GM12878 (cell line): ENCODE data around the gene STK39. TPM values are rescaled to one million over a fixed set of nuclear protein-coding genes. Genes with fewer than 3 reads are reported as not detected.

Experiments used
- ATAC-seq: fragments of 200-7000 bp; cut with Tn5 transposase; 3 replicates; pipeline ENCODE4 v1.9.1; 2020; ENCODE audit warnings: mild to moderate bottlenecking, moderate library complexity
- BruUV-seq: library from RNA; stranded (reverse); fragments of 400-500 nt; replicated peaks from 2 replicates; lab custom pipeline; 2021; lab: Mats Ljungman, UMichigan
- CTCF ChIA-PET: fragments of 300-600 bp; sonication (Branson Sonifier 250); formaldehyde crosslinking; extraction: SDS; loops from one replicate; lab custom pipeline; 2021; ENCODE audit warnings: inconsistent platforms; lab: Yijun Ruan, JAX
- POLR2A ChIA-PET: fragments of 350-600 bp; formaldehyde crosslinking; extraction: SDS; loops from one replicate; lab custom pipeline; 2021; ENCODE audit warnings: inconsistent platforms; lab: Charles Lee
- RAD21 ChIA-PET: fragments of 300-600 bp; sonication (Branson Sonifier 250); formaldehyde crosslinking; loops from one replicate; lab custom pipeline; 2023; ENCODE audit warnings: antibody characterized with exemption; ENCODE audit not compliant: unreplicated experiment; lab: Charles Lee
- SMC1A ChIA-PET: fragments of 300-600 bp; sonication (Branson Sonifier 250); formaldehyde crosslinking; loops from one replicate; lab custom pipeline; 2023; ENCODE audit not compliant: unreplicated experiment, uncharacterized antibody; lab: Charles Lee
- DNase-seq: peaks from one replicate; pipeline ENCODE4 v3.0.0-alpha.2; 2011; ENCODE audit warnings: low read depth, low spot score
- FAIRE-seq: peaks from 3 replicates; lab custom pipeline; 2011; peaks lifted over from hg19 to GRCh38; lab: Jason Lieb, UNC
- H2AFZ ChIP-seq: 2 replicates; pipeline ENCODE4 v1.6.0; 2011; ENCODE audit warnings: low read depth, low read length, control low read depth; ENCODE audit not compliant: control insufficient read depth
- H3K27ac ChIP-seq: 2 replicates; pipeline ENCODE4 v1.5.1; 2011; ENCODE audit warnings: control low read depth; ENCODE audit not compliant: control insufficient read depth, insufficient read depth
- H3K27me3 ChIP-seq, 2 experiments: replicated peaks in 1 of 2; 2 replicates each; pipeline versions ENCODE4 v1.6.0 to v1.6.1; 2011; ENCODE audit warnings: low read length in 1 of 2; ENCODE audit not compliant: control insufficient read depth in 2 of 2, insufficient read depth in 2 of 2
- H3K36me3 ChIP-seq, 2 experiments: 2 replicates each; pipeline ENCODE4 v1.5.1; 2011; ENCODE audit warnings: low read length in 1 of 2; ENCODE audit not compliant: control insufficient read depth in 2 of 2, insufficient read depth in 2 of 2
- H3K4me1 ChIP-seq: 2 replicates; pipeline ENCODE4 v1.6.1; 2011; ENCODE audit warnings: mild to moderate bottlenecking, low read length, moderate library complexity, mixed read lengths; ENCODE audit not compliant: control insufficient read depth, insufficient read depth
- H3K4me2 ChIP-seq: 2 replicates; pipeline ENCODE4 v1.6.0; 2011; ENCODE audit warnings: control low read depth; ENCODE audit not compliant: control insufficient read depth, insufficient read depth
- H3K4me3 ChIP-seq: fragments of 200-600 bp; sonication (generic); 2 replicates; pipeline ENCODE4 v1.5.1; 2016
- H3K79me2 ChIP-seq: 2 replicates; pipeline ENCODE4 v1.6.0; 2011; ENCODE audit warnings: low read length; ENCODE audit not compliant: control insufficient read depth, insufficient read depth
- H3K9ac ChIP-seq: 2 replicates; pipeline ENCODE4 v1.8.0; 2011; ENCODE audit warnings: low read length, control low read depth, mixed read lengths; ENCODE audit not compliant: control insufficient read depth, insufficient read depth
- H3K9me3 ChIP-seq: replicated peaks from 3 replicates; pipeline ENCODE4 v1.5.1; 2011; ENCODE audit warnings: mild to moderate bottlenecking, low read length; ENCODE audit not compliant: control insufficient read depth, insufficient read depth
- H4K20me1 ChIP-seq: 2 replicates; pipeline ENCODE4 v1.6.0; 2011; ENCODE audit not compliant: control insufficient read depth, insufficient read depth
- BACH1 ChIP-seq: fragments of 450-650 bp; IDR thresholded peaks from 2 replicates; pipeline ENCODE4 v1.6.1; 2017; ENCODE audit warnings: mild to moderate bottlenecking, borderline replicate concordance
- CBX3 ChIP-seq: fragments of 200-600 bp; sonication (generic); IDR thresholded peaks from 2 replicates; pipeline ENCODE4 v1.6.1; 2016; ENCODE audit warnings: low read depth, borderline replicate concordance
- CEBPB ChIP-seq, 2 experiments: fragments of 150-350 bp in 1 of 2; IDR thresholded peaks; 2 replicates each; pipeline ENCODE4 v1.6.1; 2012 to 2014; ENCODE audit warnings: low read depth in 2 of 2, low read length in 2 of 2, borderline replicate concordance in 1 of 2, inconsistent platforms in 1 of 2
- CHD4 ChIP-seq: fragments of 200-600 bp; sonication (generic); IDR thresholded peaks from 2 replicates; pipeline ENCODE4 v1.6.1; 2016; ENCODE audit warnings: mild to moderate bottlenecking
- CUX1 ChIP-seq: IDR thresholded peaks from 2 replicates; pipeline ENCODE4 v1.6.1; 2012; ENCODE audit warnings: improper control_type of control experiment, low read depth, low read length; ENCODE audit not compliant: insufficient replicate concordance
- JUNB ChIP-seq: IDR thresholded peaks from 2 replicates; pipeline ENCODE4 v1.6.1; 2016; ENCODE audit warnings: antibody characterized with exemption, mild to moderate bottlenecking
- MTA3 ChIP-seq: IDR thresholded peaks from 2 replicates; pipeline ENCODE4 v1.6.1; 2012; ENCODE audit warnings: low read length, inconsistent platforms, borderline replicate concordance
- MYB ChIP-seq: fragments of 150-350 bp; IDR thresholded peaks from 2 replicates; pipeline ENCODE4 v1.6.1; 2014; ENCODE audit warnings: mild to moderate bottlenecking, low read depth, low read length, borderline replicate concordance
- NR2C2 ChIP-seq: IDR thresholded peaks from 2 replicates; pipeline ENCODE4 v1.6.1; 2011; ENCODE audit warnings: borderline replicate concordance, low read depth; ENCODE audit not compliant: control insufficient read depth, insufficient read length
- POU2F2 ChIP-seq: IDR thresholded peaks from 3 replicates; pipeline ENCODE4 v1.6.1; 2011; ENCODE audit warnings: low read depth, mild to moderate bottlenecking, low read length, borderline replicate concordance
- RCOR1 ChIP-seq: conservative IDR thresholded peaks from 2 replicates; pipeline ENCODE4 v1.6.1; 2012; ENCODE audit warnings: low read depth, low read length, improper control_type of control experiment
- SIN3A ChIP-seq: IDR thresholded peaks from 2 replicates; pipeline ENCODE4 v1.6.1; 2012; ENCODE audit warnings: low read depth, low read length, improper control_type of control experiment
- SMAD5 ChIP-seq: IDR thresholded peaks from 2 replicates; pipeline ENCODE4 v1.6.1; 2016; ENCODE audit warnings: antibody characterized with exemption, low read depth
- SPI1 ChIP-seq: IDR thresholded peaks from 2 replicates; pipeline ENCODE4 v1.6.1; 2011; ENCODE audit warnings: low read depth, mild to moderate bottlenecking, low read length, moderate library complexity, borderline replicate concordance; ENCODE audit not compliant: insufficient read depth
- WRNIP1 ChIP-seq: IDR thresholded peaks from 2 replicates; pipeline ENCODE4 v1.6.1; 2011; ENCODE audit warnings: low read depth, low read length, improper control_type of control experiment, borderline replicate concordance
- ZNF207 ChIP-seq: fragments of 450-650 bp; IDR thresholded peaks from 2 replicates; pipeline ENCODE4 v1.6.1; 2014; ENCODE audit warnings: antibody characterized with exemption, mild to moderate bottlenecking, borderline replicate concordance
- WGBS: methylation state at CpG from one replicate; pipeline ENCODE4 v1.1.6; 2016; ENCODE audit warnings: low lambda C conversion rate; ENCODE audit not compliant: insufficient replicate concordance, insufficient coverage; ENCODE audit errors: missing lambda C conversion rate; 5-methylcytosine and 5-hydroxymethylcytosine counted together
- in situ Hi-C: fragments of 300-500 bp; cut with MboI; formaldehyde crosslinking; loops from 9 replicates; pipeline ENCODE4 v1.14.3; 2018; ENCODE audit warnings: mixed read lengths
- intact Hi-C: fragments of 100-400 bp; cut with micrococcal nuclease; formaldehyde crosslinking; loops from one replicate; pipeline ENCODE4 v1.14.2; 2022; ENCODE audit not compliant: unreplicated experiment
- polyA plus RNA-seq, 11 experiments: library from polyadenylated mRNA; depleted of rRNA in 4 of 11; unstranded in 6 of 11; stranded (reverse) in 5 of 11; fragments of >200 nt; fragmentation: Nextera tagmentation in 4 of 11; fragmentation: Illumina TruSeq in 1 of 11; extraction: Ambion mirVana in 4 of 11; extraction: Trizol in 1 of 11; gene quantifications; 1 replicate in 1 of 11; 2 replicates in 10 of 11; pipeline versions ENCODE4 v1.2.1 to v1.2.3, GENCODE V29; 2011 to 2016; ENCODE audit warnings: inconsistent platforms in 2 of 11, missing spikeins in 2 of 11, low read depth in 1 of 11
- total RNA-seq, 4 experiments: library from RNA; depleted of rRNA in 3 of 4; stranded (reverse); fragments of >200 nt in 3 of 4; fragmentation: Illumina TruSeq in 1 of 4; extraction: Trizol in 1 of 4; gene quantifications; 2 replicates each; pipeline versions ENCODE4 v1.2.1 to v1.2.3, GENCODE V29; 2013 to 2021
- TF ChIP-seq, protein P1 (sequence below): fragments of 450-650 bp; IDR thresholded peaks from 2 replicates; pipeline ENCODE4 v1.6.1; 2016; ENCODE audit warnings: mild to moderate bottlenecking
- TF ChIP-seq, protein P2 (sequence below): fragments of 450-650 bp; IDR thresholded peaks from 2 replicates; pipeline ENCODE4 v1.6.1; 2017; ENCODE audit warnings: mild to moderate bottlenecking

The STK39 gene
- total and polyA plus RNA-seq, 10 of the 15 experiments (the other 5 are each of a cell fraction or from before 2014, with no cell fraction given), result 0.03 to 0.21 (median 0.07) TPM; not detected in 5

- no peaks in the 10 kb centered on the region for H3K36me3 ChIP-seq
- TF ChIP-seq CUX1, result no peak
- TF ChIP-seq, protein P1, sequence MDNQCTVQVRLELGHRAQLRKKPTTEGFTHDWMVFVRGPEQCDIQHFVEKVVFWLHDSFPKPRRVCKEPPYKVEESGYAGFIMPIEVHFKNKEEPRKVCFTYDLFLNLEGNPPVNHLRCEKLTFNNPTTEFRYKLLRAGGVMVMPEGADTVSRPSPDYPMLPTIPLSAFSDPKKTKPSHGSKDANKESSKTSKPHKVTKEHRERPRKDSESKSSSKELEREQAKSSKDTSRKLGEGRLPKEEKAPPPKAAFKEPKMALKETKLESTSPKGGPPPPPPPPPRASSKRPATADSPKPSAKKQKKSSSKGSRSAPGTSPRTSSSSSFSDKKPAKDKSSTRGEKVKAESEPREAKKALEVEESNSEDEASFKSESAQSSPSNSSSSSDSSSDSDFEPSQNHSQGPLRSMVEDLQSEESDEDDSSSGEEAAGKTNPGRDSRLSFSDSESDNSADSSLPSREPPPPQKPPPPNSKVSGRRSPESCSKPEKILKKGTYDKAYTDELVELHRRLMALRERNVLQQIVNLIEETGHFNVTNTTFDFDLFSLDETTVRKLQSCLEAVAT, result no peak
- TF ChIP-seq WRNIP1, result no peak
- TF ChIP-seq SPI1, result no peak
- TF ChIP-seq CBX3, result no peak
- TF ChIP-seq, protein P2, sequence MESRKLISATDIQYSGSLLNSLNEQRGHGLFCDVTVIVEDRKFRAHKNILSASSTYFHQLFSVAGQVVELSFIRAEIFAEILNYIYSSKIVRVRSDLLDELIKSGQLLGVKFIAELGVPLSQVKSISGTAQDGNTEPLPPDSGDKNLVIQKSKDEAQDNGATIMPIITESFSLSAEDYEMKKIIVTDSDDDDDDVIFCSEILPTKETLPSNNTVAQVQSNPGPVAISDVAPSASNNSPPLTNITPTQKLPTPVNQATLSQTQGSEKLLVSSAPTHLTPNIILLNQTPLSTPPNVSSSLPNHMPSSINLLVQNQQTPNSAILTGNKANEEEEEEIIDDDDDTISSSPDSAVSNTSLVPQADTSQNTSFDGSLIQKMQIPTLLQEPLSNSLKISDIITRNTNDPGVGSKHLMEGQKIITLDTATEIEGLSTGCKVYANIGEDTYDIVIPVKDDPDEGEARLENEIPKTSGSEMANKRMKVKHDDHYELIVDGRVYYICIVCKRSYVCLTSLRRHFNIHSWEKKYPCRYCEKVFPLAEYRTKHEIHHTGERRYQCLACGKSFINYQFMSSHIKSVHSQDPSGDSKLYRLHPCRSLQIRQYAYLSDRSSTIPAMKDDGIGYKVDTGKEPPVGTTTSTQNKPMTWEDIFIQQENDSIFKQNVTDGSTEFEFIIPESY, result no peak
- TF ChIP-seq CHD4, result no peak
- TF ChIP-seq SIN3A, result no peak
- TF ChIP-seq NR2C2, result no peak
- no peak for TF ChIP-seq POU2F2
- TF ChIP-seq SMAD5, result no peak
- no peak for TF ChIP-seq RCOR1
- TF ChIP-seq CEBPB (IDR thresholded peaks at IDR 0.05; ENCODE audit: borderline replicate concordance in 1 of 2, low read depth in 2 of 2, low read length in 2 of 2), result no peak
- no peak for TF ChIP-seq BACH1
- no peak for TF ChIP-seq MYB
- no peak for TF ChIP-seq MTA3
- no peak for TF ChIP-seq JUNB
- TF ChIP-seq ZNF207, result no peak
- POLR2A ChIA-PET, result no interaction called here
- ATAC-seq (peak; percentile 75), FAIRE-seq (no peak), DNase-seq (no peak)
- RAD21 ChIA-PET, result no interaction called here
- no peaks in the 10 kb centered on the region for H3K79me2 ChIP-seq
- H3K9me3 ChIP-seq, result no peaks in the 10 kb centered on the region
- H3K4me3 ChIP-seq, result no peak overlapping the region
- H3K4me1 ChIP-seq, result no peaks in the 10 kb centered on the region
- H4K20me1 ChIP-seq, result no peaks in the 10 kb centered on the region
- SMC1A ChIA-PET, result no interaction called here
- 4% methylated on average over 5 of the region's 5 CpGs for WGBS
- no peak overlapping the region for H3K4me2 ChIP-seq
- H3K9ac ChIP-seq, result no peak overlapping the region
- in situ Hi-C loops, result no loop called here
- peak overlapping the region; percentile 34; the same call in 1 of the 2 replicates for H2AFZ ChIP-seq
- H3K27ac ChIP-seq, result no peak overlapping the region
- no peaks in the 10 kb centered on the region for H3K27me3 ChIP-seq
- no TSS peak for BruUV-seq
- intact Hi-C loops, result no loop called here
- CTCF ChIA-PET, result no interaction called here
Measured at GRCh38 chr2:168035458-168035857, 211.9 kb downstream of the STK39 start.
